Esophagus muscularis mucosa (tissue), 4 donors: ENCODE measurements around the gene OTOG. TPM values are rescaled to one million over a fixed set of nuclear protein-coding genes. Genes with fewer than 3 reads are reported as not detected.
"Not testable (repeated sequence)": the region's sequence is repeated elsewhere in the genome, so short reads cannot be mapped to it uniquely, and the experiment has no call there.

Experiments
- DNase-seq: peaks from one replicate; pipeline ENCODE4 v3.0.0-alpha.2; 2017; ENCODE audit errors: extremely low spot score
- H3K27ac ChIP-seq, 4 donors: fragments of 200-600 bp; sonication (generic); replicated peaks in 1 of 4; 1 replicate in 3 of 4; 2 replicates in 1 of 4; pipeline ENCODE4 v1.5.1; 2016 to 2019; ENCODE audit warnings: mild to moderate bottlenecking in 1 of 4
- H3K27me3 ChIP-seq, 4 donors: fragments of 200-600 bp; sonication (generic); one replicate each; pipeline versions ENCODE4 v1.5.1 to v1.6.0; 2016 to 2019
- H3K36me3 ChIP-seq, 4 donors: fragments of 200-600 bp; sonication (generic); one replicate each; pipeline ENCODE4 v1.5.1; 2016 to 2019
- H3K4me1 ChIP-seq, 4 donors: fragments of 200-600 bp; sonication (generic); one replicate each; pipeline ENCODE4 v1.5.1; 2016 to 2019
- H3K4me3 ChIP-seq, 4 donors: fragments of 200-600 bp; sonication (generic); 1 replicate in 2 of 4; 2 replicates in 2 of 4; pipeline ENCODE4 v1.5.1; 2016 to 2019; ENCODE audit warnings: mild to moderate bottlenecking in 4 of 4, moderate library complexity in 1 of 4
- H3K9me3 ChIP-seq, 4 donors: fragments of 200-600 bp; sonication (generic); 1 replicate in 3 of 4; 2 replicates in 1 of 4; pipeline ENCODE4 v1.5.1; 2016 to 2019
- CTCF ChIP-seq, 3 experiments: fragments of 200-600 bp in 2 of 3; fragments of 450-650 bp in 1 of 3; sonication (generic) in 2 of 3; IDR thresholded peaks; one replicate each; pipeline ENCODE4 v1.5.1; 2017 to 2019; ENCODE audit warnings: antibody characterized with exemption in 3 of 3, mild to moderate bottlenecking in 2 of 3, moderate library complexity in 1 of 3
- EP300 ChIP-seq: sonication (generic); formaldehyde crosslinking; IDR thresholded peaks from one replicate; pipeline ENCODE4 v1.6.1; 2017; ENCODE audit warnings: antibody characterized with exemption
- POLR2A ChIP-seq: fragments of 450-650 bp; IDR thresholded peaks from one replicate; pipeline ENCODE4 v1.6.1; 2017; ENCODE audit warnings: antibody characterized with exemption, moderate library complexity, mild to moderate bottlenecking, low read depth
- POLR2AphosphoS5 ChIP-seq, 2 donors: sonication (generic); formaldehyde crosslinking; IDR thresholded peaks; one replicate each; pipeline ENCODE4 v1.6.1; 2017; ENCODE audit warnings: antibody characterized with exemption in 2 of 2
- WGBS: methylation state at CpG from one replicate; pipeline ENCODE4 v1.1.5; 2018; 5-methylcytosine and 5-hydroxymethylcytosine counted together
- intact Hi-C: fragments of 100-400 bp; cut with DNase I; formaldehyde crosslinking; loops from one replicate; pipeline ENCODE4 v1.15.1; 2023
- total RNA-seq, 4 donors: library from RNA; depleted of rRNA; stranded (reverse); fragments of >200 nt; gene quantifications; one replicate each; pipeline versions ENCODE4 v1.1.0 to v1.2.1, GENCODE V29; 2016

Gene OTOG
- total RNA-seq, 4 donors from 2014 or later = not detected

GRCh38 chr11:17613428-17613962, 66.4 kb downstream of the OTOG start:
- WGBS = 81% methylated on average over 5 of the region's 5 CpGs
- Histone ChIP-seq H3K27me3 (peaks cover 0 to 13% (median 0%) of the 10 kb centered on the region in 4 donors), H3K4me1 (no peaks in the 10 kb centered on the region), H3K27ac (no peak overlapping the region), H3K9me3 (peaks cover 0 to under 1% (median 0%) of the 10 kb centered on the region in 4 donors), H3K4me3 (no peak overlapping the region), H3K36me3 (no peaks in the 10 kb centered on the region)
- peak; percentile 77 for DNase-seq
- intact Hi-C loops = no loop called here
- TF ChIP-seq CTCF (IDR thresholded peaks at IDR 0.05) (no peak), POLR2AphosphoS5 (IDR thresholded peaks at IDR 0.05) (no peak), POLR2A (no peak), EP300 (no peak)

GRCh38 chr11:17613983-17614382, 66.9 kb downstream of the OTOG start:
- Histone ChIP-seq H3K36me3 (no peaks in the 10 kb centered on the region), H3K27me3 (peaks cover 0 to 13% (median 0%) of the 10 kb centered on the region in 4 donors), H3K4me1 (no peaks in the 10 kb centered on the region), H3K27ac (no peak overlapping the region), H3K9me3 (peaks cover 0 to 5% (median 4%) of the 10 kb centered on the region in 4 donors), H3K4me3 (no peak overlapping the region)
- WGBS = 88% methylated on average over 5 of the region's 5 CpGs
- TF ChIP-seq EP300 = no peak
- no peak for TF ChIP-seq POLR2A
- TF ChIP-seq POLR2AphosphoS5 (IDR thresholded peaks at IDR 0.05) = no peak
- TF ChIP-seq CTCF (IDR thresholded peaks at IDR 0.05) = no peak
- intact Hi-C loops = no loop called here
- DNase-seq = peak; percentile 75

- H3K9me3 ChIP-seq = peaks cover 0 to 28% (median 23%) of the 10 kb centered on the region in 4 donors
- H3K4me3 ChIP-seq, H3K27ac ChIP-seq, intact Hi-C loops, H3K36me3 ChIP-seq, H3K4me1 ChIP-seq, DNase-seq, H3K27me3 ChIP-seq: not testable (repeated sequence)
- 93% methylated on average over 4 of the region's 4 CpGs for WGBS
These were observed 75.7 kb downstream of the OTOG start for GRCh38 chr11:17622711-17623110.

GRCh38 chr11:17629113-17629512, 82.1 kb downstream of the OTOG start:
- TF ChIP-seq POLR2AphosphoS5 (IDR thresholded peaks at IDR 0.05) (no peak), CTCF (IDR thresholded peaks at IDR 0.05) (no peak), EP300 (no peak), POLR2A (no peak)
- Histone ChIP-seq H3K27me3 (peaks cover 0 to 12% (median 0%) of the 10 kb centered on the region in 4 donors), H3K4me1 (no peaks in the 10 kb centered on the region), H3K9me3 (peaks cover 0 to 6% (median 2%) of the 10 kb centered on the region in 4 donors), H3K27ac (no peak overlapping the region), H3K4me3 (no peak overlapping the region), H3K36me3 (no peaks in the 10 kb centered on the region)
- DNase-seq = peak; percentile 70
- 73% methylated on average over 5 of the region's 5 CpGs for WGBS
- intact Hi-C loops = no loop called here

GRCh38 chr11:17630936-17631335, 83.9 kb downstream of the OTOG start:
- peaks cover 0 to 12% (median 0%) of the 10 kb centered on the region in 4 donors for H3K27me3 ChIP-seq
- no peak for TF ChIP-seq POLR2AphosphoS5 (IDR thresholded peaks at IDR 0.05)
- no peak for TF ChIP-seq CTCF (IDR thresholded peaks at IDR 0.05)
- no peak for TF ChIP-seq POLR2A
- H3K4me1 ChIP-seq = no peaks in the 10 kb centered on the region
- DNase-seq = no peak
- no peak overlapping the region for H3K27ac ChIP-seq
- no peaks in the 10 kb centered on the region for H3K36me3 ChIP-seq
- no peak overlapping the region for H3K4me3 ChIP-seq
- WGBS = 66% methylated on average over 2 of the region's 2 CpGs
- H3K9me3 ChIP-seq = peaks cover 0 to 6% (median 2%) of the 10 kb centered on the region in 4 donors
- intact Hi-C loops = no loop called here
